ENCODE measurements around the gene TIMM23.

The TIMM23 gene

GRCh38 chr10:46033602-46034011, 61.3 kb downstream of the TIMM23 start:
- no peak for TF ChIP-seq CTCF (IDR thresholded peaks at IDR 0.05; ENCODE audit: extremely low read depth, insufficient read depth, missing control alignments)
- no peak for DNase-seq (ENCODE audit: low spot score)
- in situ Hi-C loops (cut with MboI; ENCODE audit: low pct_unique_long_range_greater_than_20kb, low sequenced_read_pairs, unreplicated experiment) = no loop called here

GRCh38 chr10:46035923-46036849, 63.9 kb downstream of the TIMM23 start:
- TF ChIP-seq CTCF (IDR thresholded peaks at IDR 0.05; ENCODE audit: extremely low read depth, insufficient read depth, missing control alignments) = no peak
- in situ Hi-C loops (cut with MboI; ENCODE audit: low pct_unique_long_range_greater_than_20kb, low sequenced_read_pairs, unreplicated experiment) = no loop called here
- DNase-seq (ENCODE audit: low spot score) = no peak

GRCh38 chr10:46037107-46037825, 65.0 kb downstream of the TIMM23 start:
- no peak for TF ChIP-seq CTCF (IDR thresholded peaks at IDR 0.05; ENCODE audit: extremely low read depth, insufficient read depth, missing control alignments)
- DNase-seq (ENCODE audit: low spot score) = no peak
- in situ Hi-C loops (cut with MboI; ENCODE audit: low pct_unique_long_range_greater_than_20kb, low sequenced_read_pairs, unreplicated experiment) = no loop called here

GRCh38 chr10:46040004-46040403, 67.7 kb downstream of the TIMM23 start:
- no peak for DNase-seq (ENCODE audit: low spot score)
- in situ Hi-C loops (cut with MboI; ENCODE audit: low pct_unique_long_range_greater_than_20kb, low sequenced_read_pairs, unreplicated experiment) = no loop called here
- no peak for TF ChIP-seq CTCF (IDR thresholded peaks at IDR 0.05; ENCODE audit: extremely low read depth, insufficient read depth, missing control alignments)

GRCh38 chr10:46042527-46042926, 70.2 kb downstream of the TIMM23 start:
- TF ChIP-seq CTCF (IDR thresholded peaks at IDR 0.05; ENCODE audit: extremely low read depth, insufficient read depth, missing control alignments) = no peak
- in situ Hi-C loops (cut with MboI; ENCODE audit: low pct_unique_long_range_greater_than_20kb, low sequenced_read_pairs, unreplicated experiment) = no loop called here
- no peak for DNase-seq (ENCODE audit: low spot score)

- no peak for TF ChIP-seq CTCF (IDR thresholded peaks at IDR 0.05; ENCODE audit: extremely low read depth, insufficient read depth, missing control alignments)
- in situ Hi-C loops (cut with MboI; ENCODE audit: low pct_unique_long_range_greater_than_20kb, low sequenced_read_pairs, unreplicated experiment) = no loop called here
- no peak for DNase-seq (ENCODE audit: low spot score)
Observed at GRCh38 chr10:46046261-46046660, 74.0 kb downstream of the TIMM23 start, which contains the start of gene MSMB. Gene MSMB, minus strand, starts transcription at chr10:46046269. Its CDS starts 32 bp downstream, at chr10:46046237.
